Large intestine (tissue), 3 donors: ENCODE results near the gene PLXNA1. TPM values are rescaled to one million over a fixed set of nuclear protein-coding genes. Genes with fewer than 3 reads are reported as not detected.

ENCODE experiments used
- DNase-seq, 2 donors: peaks; one replicate each; pipeline versions ENCODE4 v3.0.0 to v3.0.0-alpha.2; 2013
- H3K27ac ChIP-seq: one replicate; pipeline ENCODE4 v1.5.1; 2013; ENCODE audit warnings: low read length
- H3K27me3 ChIP-seq: 2 replicates; pipeline ENCODE4 v1.6.1; 2013; ENCODE audit warnings: low read length; ENCODE audit not compliant: control insufficient read depth, insufficient read depth
- H3K36me3 ChIP-seq: 2 replicates; pipeline ENCODE4 v1.6.1; 2013; ENCODE audit warnings: low read length; ENCODE audit not compliant: control insufficient read depth, insufficient read depth
- H3K4me1 ChIP-seq: one replicate; pipeline ENCODE4 v1.6.1; 2013; ENCODE audit warnings: low read length; ENCODE audit not compliant: control insufficient read depth, insufficient read depth
- H3K4me3 ChIP-seq: one replicate; pipeline ENCODE4 v1.5.1; 2013; ENCODE audit warnings: low read length
- H3K9me3 ChIP-seq: one replicate; pipeline ENCODE4 v1.6.1; 2013; ENCODE audit warnings: mild to moderate bottlenecking, low read depth, low read length, moderate library complexity; ENCODE audit not compliant: control insufficient read depth
- WGBS: methylation state at CpG from one replicate; pipeline ENCODE4 v1.1.5; 2013; ENCODE audit warnings: low lambda C conversion rate; ENCODE audit not compliant: insufficient coverage; 5-methylcytosine and 5-hydroxymethylcytosine counted together
- polyA plus RNA-seq: library from polyadenylated mRNA; unstranded; fragments of 120-200 nt; gene quantifications from one replicate; pipeline ENCODE4 v1.2.1, GENCODE V29; 2013

The PLXNA1 gene
- polyA plus RNA-seq, 1 donor: 16.5 TPM

GRCh38 chr3:126939733-126940132, 43.2 kb upstream of the PLXNA1 start:
- no peaks in the 10 kb centered on the region for H3K36me3 ChIP-seq
- no peak overlapping the region for H3K27ac ChIP-seq
- H3K9me3 ChIP-seq: no peaks in the 10 kb centered on the region
- DNase-seq: no peak
- no peaks in the 10 kb centered on the region for H3K4me1 ChIP-seq
- no peaks in the 10 kb centered on the region for H3K27me3 ChIP-seq
- 88% methylated on average over 3 of the region's 3 CpGs for WGBS
- no peak overlapping the region for H3K4me3 ChIP-seq

GRCh38 chr3:126941721-126942270, 41.1 kb upstream of the PLXNA1 start:
- no peaks in the 10 kb centered on the region for H3K9me3 ChIP-seq
- no peaks in the 10 kb centered on the region for H3K36me3 ChIP-seq
- no peak for DNase-seq
- no peak overlapping the region for H3K4me3 ChIP-seq
- no peak overlapping the region for H3K27ac ChIP-seq
- 100% methylated on average over 1 of the region's 5 CpGs for WGBS
- no peaks in the 10 kb centered on the region for H3K4me1 ChIP-seq
- no peaks in the 10 kb centered on the region for H3K27me3 ChIP-seq

DNA sequence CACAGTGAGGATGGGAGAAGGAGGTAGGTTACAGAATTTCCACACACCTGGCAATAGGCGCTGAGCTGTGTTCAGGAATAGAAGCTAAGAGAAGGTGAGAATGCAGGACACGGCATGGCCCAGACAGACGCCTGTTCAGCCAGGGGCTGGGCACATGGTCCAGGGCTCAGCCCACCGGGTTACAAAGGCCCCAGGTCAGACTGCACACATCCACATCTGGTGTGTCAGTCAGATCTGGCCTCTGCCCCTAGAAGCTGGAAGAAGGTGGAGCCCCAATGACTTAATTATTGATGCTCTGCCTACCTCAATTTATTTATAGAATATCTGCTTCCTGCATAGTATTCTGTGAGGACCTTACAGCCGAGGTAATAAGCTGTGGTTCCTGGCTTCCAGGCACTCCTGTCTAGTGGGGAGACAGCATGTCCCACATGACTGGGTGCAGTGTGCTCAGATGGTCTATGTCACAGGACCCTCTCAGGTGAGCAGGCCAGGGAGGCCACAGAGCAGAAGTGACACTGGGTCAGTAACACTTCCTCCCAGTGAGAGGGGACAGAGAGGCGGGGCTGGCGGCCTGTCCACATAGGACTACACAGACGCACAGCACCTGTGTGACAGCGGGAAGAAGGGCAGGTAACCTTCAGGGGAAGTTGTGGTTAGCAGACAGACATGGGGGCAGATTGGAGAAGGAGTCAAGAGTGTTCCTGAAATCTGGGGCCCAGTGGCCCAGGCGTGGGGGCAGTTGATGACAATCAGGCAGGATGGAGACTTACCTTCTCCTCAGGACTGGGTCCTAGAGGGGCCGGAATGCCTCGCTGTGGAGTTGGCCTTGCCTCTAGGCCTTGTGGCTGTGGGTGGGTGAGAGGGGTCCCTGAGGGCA, 38.6 kb upstream of the PLXNA1 start:
- no CpG with 5 or more reads among the region's 12 CpGs for WGBS

DNA sequence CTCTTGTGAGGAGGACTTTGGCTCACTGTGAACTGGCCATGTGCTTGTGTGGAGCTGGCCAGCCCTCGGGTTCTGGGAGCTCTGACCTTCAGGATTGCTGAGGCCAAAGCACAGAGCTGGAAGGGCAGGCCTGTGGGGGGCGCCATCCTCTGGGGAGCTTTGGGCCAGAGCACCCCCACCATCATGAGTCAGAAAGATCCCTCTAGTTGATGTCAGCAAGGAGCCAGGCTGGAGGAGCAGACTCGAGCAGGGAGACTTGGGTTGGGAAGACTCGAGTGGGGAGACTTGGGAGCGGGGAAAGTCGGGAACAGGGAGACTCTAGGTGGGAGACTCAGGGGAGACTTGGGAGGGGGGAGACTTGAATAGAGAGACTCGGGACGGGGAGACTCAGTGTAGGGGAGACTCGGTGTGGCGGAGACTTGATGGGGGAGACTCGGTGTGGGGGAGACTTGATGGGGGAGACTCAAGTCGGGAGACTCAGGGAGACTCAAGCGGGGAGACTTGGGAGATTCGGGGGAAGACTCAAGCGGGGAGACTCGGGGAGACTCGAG, 37.7 kb upstream of the PLXNA1 start:
- Histone ChIP-seq H3K4me3 (no peak overlapping the region), H3K27me3 (no peaks in the 10 kb centered on the region), H3K9me3 (no peaks in the 10 kb centered on the region), H3K4me1 (no peaks in the 10 kb centered on the region), H3K36me3 (no peaks in the 10 kb centered on the region), H3K27ac (no peak overlapping the region)
- no peak for DNase-seq
- 98% methylated on average over 8 of the region's 17 CpGs for WGBS

More for the DNA sequence above, 38.6 kb upstream of the PLXNA1 start:
- H3K9me3 ChIP-seq: no peaks in the 10 kb centered on the region
- H3K4me1 ChIP-seq: no peaks in the 10 kb centered on the region
- H3K4me3 ChIP-seq: no peak overlapping the region
- DNase-seq: no peak
- H3K27ac ChIP-seq: no peak overlapping the region
- H3K27me3 ChIP-seq: no peaks in the 10 kb centered on the region
- H3K36me3 ChIP-seq: no peaks in the 10 kb centered on the region

DNA sequence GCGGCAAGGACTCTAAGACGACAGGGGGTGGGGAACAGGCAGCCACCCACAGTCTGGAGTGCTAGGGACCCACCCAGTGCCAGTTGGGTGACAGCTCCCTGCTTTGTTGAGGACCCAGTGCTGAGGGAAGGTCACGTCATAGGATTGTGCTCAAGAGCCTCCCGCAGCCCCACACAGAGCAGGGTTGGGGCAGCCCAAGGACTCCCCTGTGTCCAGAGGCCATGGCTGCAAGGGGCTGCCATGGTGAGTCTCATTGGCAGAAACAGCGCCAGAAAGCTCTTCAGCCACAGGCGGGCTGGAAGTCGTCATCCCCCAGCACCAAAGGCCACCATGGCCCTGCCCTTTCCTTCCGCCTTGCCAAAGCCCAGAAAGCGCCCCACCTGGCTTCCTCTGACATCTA, 37.0 kb upstream of the PLXNA1 start:
- Histone ChIP-seq H3K4me3 (no peak overlapping the region), H3K36me3 (no peaks in the 10 kb centered on the region), H3K4me1 (no peaks in the 10 kb centered on the region), H3K27me3 (no peaks in the 10 kb centered on the region), H3K27ac (no peak overlapping the region), H3K9me3 (no peaks in the 10 kb centered on the region)
- DNase-seq: no peak
- WGBS: 100% methylated on average over 1 of the region's 9 CpGs

DNA sequence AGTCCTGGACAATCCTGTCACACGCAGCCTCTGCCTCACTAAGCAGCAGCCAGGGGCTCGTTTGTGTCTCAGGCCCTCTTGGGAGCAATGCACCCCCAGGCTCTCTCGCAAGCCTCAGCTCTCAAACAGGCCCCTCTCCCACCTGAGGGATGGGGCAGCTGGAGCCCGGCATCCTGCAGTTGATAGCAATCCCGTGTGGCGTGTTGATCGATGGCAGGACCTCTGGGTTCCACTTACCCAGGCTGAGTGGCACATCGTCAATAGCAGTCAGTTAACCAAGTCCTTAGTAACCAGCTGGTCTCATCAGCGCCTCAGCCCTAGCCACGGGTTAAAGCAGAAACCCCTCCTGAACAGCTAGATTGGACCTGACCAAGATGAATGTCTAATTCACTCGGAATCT, 36.5 kb upstream of the PLXNA1 start:
- Histone ChIP-seq H3K27ac (no peak overlapping the region), H3K36me3 (no peaks in the 10 kb centered on the region), H3K4me1 (no peaks in the 10 kb centered on the region), H3K27me3 (no peaks in the 10 kb centered on the region), H3K9me3 (no peaks in the 10 kb centered on the region), H3K4me3 (no peak overlapping the region)
- no CpG with 5 or more reads among the region's 11 CpGs for WGBS
- DNase-seq: no peak

- no CpG with 5 or more reads among the region's 8 CpGs for WGBS
- no peak overlapping the region for H3K4me3 ChIP-seq
- H3K9me3 ChIP-seq: no peaks in the 10 kb centered on the region
- no peak overlapping the region for H3K27ac ChIP-seq
- no peaks in the 10 kb centered on the region for H3K27me3 ChIP-seq
- no peaks in the 10 kb centered on the region for H3K36me3 ChIP-seq
- no peak for DNase-seq
- H3K4me1 ChIP-seq: no peaks in the 10 kb centered on the region
Observed at GRCh38 chr3:126947429-126947828, 35.5 kb upstream of the PLXNA1 start.

GRCh38 chr3:126948980-126949535, 33.9 kb upstream of the PLXNA1 start:
- Histone ChIP-seq H3K4me1 (no peaks in the 10 kb centered on the region), H3K9me3 (no peaks in the 10 kb centered on the region), H3K36me3 (no peaks in the 10 kb centered on the region), H3K27me3 (no peaks in the 10 kb centered on the region), H3K4me3 (no peak overlapping the region), H3K27ac (no peak overlapping the region)
- no peak for DNase-seq
- 100% methylated on average over 2 of the region's 14 CpGs for WGBS

DNA sequence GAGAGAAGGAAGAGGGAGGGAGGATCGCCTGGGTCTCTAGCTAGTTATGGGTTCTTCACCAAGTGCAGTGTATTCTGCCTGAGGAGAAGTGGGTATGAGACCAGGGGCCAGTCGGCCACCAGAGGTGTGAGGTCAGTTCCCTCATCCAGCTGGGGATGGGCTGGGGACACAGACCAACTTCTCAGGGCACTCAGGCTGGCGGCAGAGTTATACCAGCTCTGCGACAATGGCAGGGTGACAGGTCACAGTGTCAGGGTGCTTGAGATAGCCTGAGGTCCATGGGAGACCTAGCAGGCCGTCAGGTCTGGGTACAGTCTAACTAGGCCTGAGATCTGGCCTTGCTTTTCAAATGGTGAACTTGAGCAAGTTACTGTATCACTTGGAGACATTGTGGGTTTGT, 31.4 kb upstream of the PLXNA1 start:
- no CpG with 5 or more reads among the region's 5 CpGs for WGBS
- H3K4me3 ChIP-seq: no peak overlapping the region
- no peaks in the 10 kb centered on the region for H3K4me1 ChIP-seq
- no peaks in the 10 kb centered on the region for H3K27me3 ChIP-seq
- H3K36me3 ChIP-seq: no peaks in the 10 kb centered on the region
- H3K27ac ChIP-seq: no peak overlapping the region
- no peak for DNase-seq
- H3K9me3 ChIP-seq: no peaks in the 10 kb centered on the region

DNA sequence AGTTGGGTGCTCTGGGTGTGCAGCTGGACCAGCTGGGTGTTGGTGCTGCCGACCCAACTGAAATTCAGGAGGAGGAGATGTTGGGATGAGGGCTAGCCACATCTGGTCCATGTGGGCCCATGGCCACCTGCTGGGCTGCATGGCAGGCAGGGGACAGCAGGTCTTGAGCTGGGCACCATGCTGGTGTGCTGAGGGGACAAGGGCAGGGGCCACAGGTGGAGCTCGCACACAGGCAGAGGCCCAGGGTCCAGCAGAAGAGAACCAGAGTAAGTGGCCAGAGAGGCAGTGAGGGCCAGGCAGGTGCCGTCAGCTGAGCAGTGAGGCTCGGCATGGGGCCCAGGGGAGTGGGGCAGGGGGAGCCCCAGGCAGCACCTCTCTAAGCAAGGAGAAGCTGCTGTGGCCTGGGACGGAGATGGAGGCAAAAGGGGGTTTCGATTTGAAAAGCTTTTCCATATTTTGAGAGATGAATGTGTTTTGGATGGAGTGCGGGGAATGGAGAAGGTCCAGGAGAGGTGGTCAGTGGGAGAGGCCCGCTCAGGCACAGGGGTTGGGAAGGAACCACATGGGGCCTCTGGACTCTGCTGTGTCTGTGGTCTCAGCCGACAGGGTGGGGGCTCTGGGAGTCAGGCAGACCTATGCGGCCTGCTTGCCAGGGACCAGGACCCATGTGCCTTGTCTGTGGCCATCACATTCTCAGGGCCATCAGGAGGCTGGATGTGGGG, 30.5 kb upstream of the PLXNA1 start:
- DNase-seq: no peak
- Histone ChIP-seq H3K4me1 (no peaks in the 10 kb centered on the region), H3K36me3 (no peaks in the 10 kb centered on the region), H3K27me3 (no peaks in the 10 kb centered on the region), H3K9me3 (no peaks in the 10 kb centered on the region), H3K27ac (no peak overlapping the region), H3K4me3 (no peak overlapping the region)
- 92% methylated on average over 2 of the region's 10 CpGs for WGBS
